Measurements from ENCODE around the gene GAD1.

Gene GAD1

DNA sequence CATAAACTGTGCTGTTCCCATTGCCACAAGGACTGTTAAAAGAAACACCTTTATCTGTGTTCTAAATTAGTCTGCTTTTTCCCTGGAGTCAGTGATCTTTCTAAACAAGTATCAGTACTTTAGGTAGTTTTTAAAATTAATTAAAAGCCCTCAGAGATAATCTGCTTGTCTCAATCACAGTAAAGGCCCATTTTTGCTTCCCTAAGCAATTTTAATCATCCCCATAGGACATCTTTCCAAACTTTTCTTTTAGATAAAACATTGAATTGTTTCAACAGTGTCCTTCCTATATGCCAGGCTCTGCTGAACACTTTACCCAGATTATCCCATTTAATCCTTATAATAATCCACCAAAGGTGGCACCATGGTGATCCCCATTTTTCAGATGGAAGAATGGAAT is 42.6 kb upstream of the GAD1 start:
- DNase-seq (ENCODE audit: low read depth, low spot score) = no peak
- ChIA-PET CTCF (no interaction called here), POLR2A (no interaction called here)
- TF ChIP-seq, protein P1, sequence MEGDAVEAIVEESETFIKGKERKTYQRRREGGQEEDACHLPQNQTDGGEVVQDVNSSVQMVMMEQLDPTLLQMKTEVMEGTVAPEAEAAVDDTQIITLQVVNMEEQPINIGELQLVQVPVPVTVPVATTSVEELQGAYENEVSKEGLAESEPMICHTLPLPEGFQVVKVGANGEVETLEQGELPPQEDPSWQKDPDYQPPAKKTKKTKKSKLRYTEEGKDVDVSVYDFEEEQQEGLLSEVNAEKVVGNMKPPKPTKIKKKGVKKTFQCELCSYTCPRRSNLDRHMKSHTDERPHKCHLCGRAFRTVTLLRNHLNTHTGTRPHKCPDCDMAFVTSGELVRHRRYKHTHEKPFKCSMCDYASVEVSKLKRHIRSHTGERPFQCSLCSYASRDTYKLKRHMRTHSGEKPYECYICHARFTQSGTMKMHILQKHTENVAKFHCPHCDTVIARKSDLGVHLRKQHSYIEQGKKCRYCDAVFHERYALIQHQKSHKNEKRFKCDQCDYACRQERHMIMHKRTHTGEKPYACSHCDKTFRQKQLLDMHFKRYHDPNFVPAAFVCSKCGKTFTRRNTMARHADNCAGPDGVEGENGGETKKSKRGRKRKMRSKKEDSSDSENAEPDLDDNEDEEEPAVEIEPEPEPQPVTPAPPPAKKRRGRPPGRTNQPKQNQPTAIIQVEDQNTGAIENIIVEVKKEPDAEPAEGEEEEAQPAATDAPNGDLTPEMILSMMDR (IDR thresholded peaks at IDR 0.05; ENCODE audit: insufficient read depth, low read length, missing control alignments) = no peak
- H3K4me3 ChIP-seq (ENCODE audit: low read depth, low read length) = no peak overlapping the region

DNA sequence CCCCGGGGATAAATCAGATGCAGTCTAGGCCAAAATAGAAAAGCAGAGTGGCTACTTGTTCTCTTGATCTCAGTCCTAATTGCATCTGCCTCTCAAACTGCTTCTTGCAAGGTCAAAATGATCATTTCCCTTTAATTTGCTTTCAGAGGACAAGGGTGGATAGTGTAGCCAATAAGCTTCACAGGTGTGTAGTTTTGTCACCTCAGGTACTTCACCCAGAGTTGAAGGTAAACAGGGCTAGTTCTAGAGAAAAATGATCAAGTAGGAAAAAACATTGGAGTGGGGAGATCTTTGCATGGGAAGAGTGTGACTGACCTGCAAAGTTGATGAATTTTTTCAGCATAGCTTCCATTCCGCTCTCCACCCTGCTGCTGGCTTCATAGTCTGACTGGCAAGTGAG is 37.8 kb upstream of the GAD1 start:
- ChIA-PET POLR2A (no interaction called here), CTCF (interaction anchor here (1.3 kb wide), 2 partner anchors 8 to 369 kb away, joined by 3 read pairs; partner anchors contain the start of gene ERICH2)

DNA sequence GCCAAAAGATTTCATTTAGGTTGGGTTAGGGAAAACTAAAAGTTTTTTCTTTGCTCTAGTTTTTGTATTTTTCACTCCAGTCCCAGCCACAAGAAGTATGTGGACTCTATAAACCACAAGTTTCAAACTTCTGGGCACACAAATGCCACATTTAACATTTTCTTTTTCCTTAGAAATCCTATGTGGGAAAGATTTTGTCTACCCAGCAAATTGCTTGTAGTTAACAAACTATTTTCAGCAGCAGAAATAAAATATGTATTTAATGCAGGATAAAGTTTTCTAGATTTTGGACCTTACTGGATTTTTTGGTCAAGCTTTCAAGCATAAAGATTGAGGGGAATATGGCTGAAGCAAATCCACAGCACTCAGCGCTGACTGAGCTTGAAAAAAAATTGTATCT is 37.4 kb upstream of the GAD1 start:
- TF ChIP-seq, protein P1 (IDR thresholded peaks at IDR 0.05; ENCODE audit: insufficient read depth, low read length, missing control alignments) = no peak
- POLR2A ChIA-PET = no interaction called here
- CTCF ChIA-PET = interaction anchor here (1.3 kb wide), 2 partner anchors 9 to 370 kb away, joined by 3 read pairs; partner anchors contain the start of gene ERICH2
- no peak for DNase-seq (ENCODE audit: low read depth, low spot score)
- H3K4me3 ChIP-seq (ENCODE audit: low read depth, low read length) = no peak overlapping the region

More for the DNA sequence above, 37.8 kb upstream of the GAD1 start:
- DNase-seq (ENCODE audit: low read depth, low spot score) = no peak
- TF ChIP-seq, protein P1 (IDR thresholded peaks at IDR 0.05; ENCODE audit: insufficient read depth, low read length, missing control alignments) = no peak
- H3K4me3 ChIP-seq (ENCODE audit: low read depth, low read length) = no peak overlapping the region

DNA sequence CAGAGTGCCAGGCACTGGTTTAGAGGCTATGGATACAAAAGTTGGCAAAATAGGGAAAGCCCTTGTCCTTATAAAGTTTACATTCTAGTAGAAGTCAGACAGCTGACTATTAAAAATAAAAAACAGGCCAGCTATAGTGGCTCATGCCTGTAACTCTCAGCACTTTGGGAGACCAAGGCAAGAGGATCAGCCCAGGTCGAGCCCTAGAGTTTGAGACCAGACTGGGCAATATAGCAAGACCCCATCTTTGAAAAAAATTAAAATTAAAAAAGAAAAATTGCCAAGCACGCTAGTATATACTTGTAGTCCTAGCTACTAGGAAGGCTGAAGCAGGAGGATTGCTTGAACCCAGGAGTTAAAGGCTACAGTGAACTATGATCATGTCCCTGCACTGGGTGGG is 34.0 kb upstream of the GAD1 start:
- POLR2A ChIA-PET = no interaction called here
- TF ChIP-seq, protein P1 (IDR thresholded peaks at IDR 0.05; ENCODE audit: insufficient read depth, low read length, missing control alignments) = no peak
- DNase-seq (ENCODE audit: low read depth, low spot score) = no peak
- CTCF ChIA-PET = interaction anchor here (1.6 kb wide), 1 partner anchor 30 kb away, joined by 5 read pairs; no protein-coding TSS in a partner anchor
- H3K4me3 ChIP-seq (ENCODE audit: low read depth, low read length) = no peak overlapping the region

DNA sequence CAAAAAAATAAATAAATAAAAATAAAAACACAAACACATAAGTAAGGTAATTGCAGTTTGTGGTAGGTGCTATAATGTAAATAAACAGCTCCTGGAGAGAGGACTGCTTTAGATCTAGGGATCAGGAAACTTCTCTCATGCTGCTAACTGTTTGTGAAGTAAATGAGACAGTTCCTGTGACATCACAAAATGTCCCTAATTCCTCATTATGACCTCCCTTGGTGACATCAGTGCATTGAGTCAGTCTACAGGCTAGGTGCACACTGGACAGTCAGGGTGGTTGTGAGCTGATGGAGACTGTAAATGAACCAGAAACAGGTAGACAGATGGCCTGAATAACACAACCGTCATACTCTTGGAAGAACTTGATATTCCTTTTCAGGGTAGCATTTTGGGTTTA is 33.1 kb upstream of the GAD1 start:
- ChIA-PET POLR2A (no interaction called here), CTCF (interaction anchor here (1.1 to 1.6 kb wide), 2 partner anchors 14 to 29 kb away, joined by 3 to 5 read pairs; partner anchors contain the start of gene ERICH2)

DNA sequence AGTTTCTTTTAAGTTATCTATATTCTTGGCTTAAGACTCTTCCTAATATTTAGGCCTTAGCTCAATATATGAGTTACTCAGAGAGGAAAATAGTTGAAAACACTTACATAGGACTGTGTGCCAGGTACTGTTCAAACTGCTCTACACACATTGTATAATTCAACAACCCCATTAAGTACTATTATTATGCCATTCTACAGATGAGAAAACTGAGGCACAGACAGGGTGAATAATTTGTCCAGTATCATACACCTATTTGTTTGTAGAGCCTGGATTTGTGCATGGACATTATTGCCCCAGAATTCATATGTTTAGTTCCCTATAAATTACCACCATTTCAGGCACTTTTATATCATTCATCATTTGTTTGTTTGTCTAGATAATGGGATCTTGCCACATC is 17.7 kb upstream of the GAD1 start:
- no peak overlapping the region for H3K4me3 ChIP-seq (ENCODE audit: low read depth, low read length)
- TF ChIP-seq, protein P1 (IDR thresholded peaks at IDR 0.05; ENCODE audit: insufficient read depth, low read length, missing control alignments) = no peak
- POLR2A ChIA-PET = no interaction called here
- no peak for DNase-seq (ENCODE audit: low read depth, low spot score)
- CTCF ChIA-PET = no interaction called here

More for the DNA sequence above, 33.1 kb upstream of the GAD1 start:
- TF ChIP-seq, protein P1 (IDR thresholded peaks at IDR 0.05; ENCODE audit: insufficient read depth, low read length, missing control alignments) = no peak
- no peak overlapping the region for H3K4me3 ChIP-seq (ENCODE audit: low read depth, low read length)
- no peak for DNase-seq (ENCODE audit: low read depth, low spot score)

Data from AG04449 (cell line).